Activated naive CD4-positive, alpha-beta T cell treated with anti-CD3 and anti-CD28 coated beads, Interleukin-2, amount 50 U/mL, for 72 hours (primary cell): ENCODE results near the gene DENND2A. TPM values are rescaled to one million over a fixed set of nuclear protein-coding genes. Genes with fewer than 3 reads are reported as not detected.
"Not testable (repeated sequence)": the region's sequence is repeated elsewhere in the genome, so short reads cannot be mapped to it uniquely, and the experiment has no call there.

Experiments
- ATAC-seq, 2 donors: fragments of 150-1000 bp; cut with Tn5 transposase; 2 replicates each; pipeline ENCODE4 v1.10.0; 2021; ENCODE audit warnings: mild to moderate bottlenecking in 2 of 2, moderate library complexity in 2 of 2
- DNase-seq, 2 donors: peaks; one replicate each; pipeline ENCODE4 v3.0.0; 2021 to 2022; ENCODE audit warnings: low spot score in 2 of 2
- H3K27ac Mint-ChIP-seq, 2 donors: one replicate each; pipeline ENCODE4 v1.8.0; 2022; ENCODE audit warnings: mild to moderate bottlenecking in 2 of 2, mixed read lengths in 2 of 2
- H3K36me3 Mint-ChIP-seq, 2 donors: one replicate each; pipeline ENCODE4 v1.8.0; 2022; ENCODE audit warnings: mixed read lengths in 2 of 2
- H3K9me3 Mint-ChIP-seq, 2 donors: one replicate each; pipeline ENCODE4 v1.8.0; 2022; ENCODE audit warnings: mixed read lengths in 2 of 2
- total RNA-seq, 2 donors: library from RNA; stranded (reverse); gene quantifications; one replicate each; pipeline ENCODE4 v1.2.3, GENCODE V29; 2022

The DENND2A gene
- total RNA-seq, 2 donors from 2014 or later: not detected

DNA sequence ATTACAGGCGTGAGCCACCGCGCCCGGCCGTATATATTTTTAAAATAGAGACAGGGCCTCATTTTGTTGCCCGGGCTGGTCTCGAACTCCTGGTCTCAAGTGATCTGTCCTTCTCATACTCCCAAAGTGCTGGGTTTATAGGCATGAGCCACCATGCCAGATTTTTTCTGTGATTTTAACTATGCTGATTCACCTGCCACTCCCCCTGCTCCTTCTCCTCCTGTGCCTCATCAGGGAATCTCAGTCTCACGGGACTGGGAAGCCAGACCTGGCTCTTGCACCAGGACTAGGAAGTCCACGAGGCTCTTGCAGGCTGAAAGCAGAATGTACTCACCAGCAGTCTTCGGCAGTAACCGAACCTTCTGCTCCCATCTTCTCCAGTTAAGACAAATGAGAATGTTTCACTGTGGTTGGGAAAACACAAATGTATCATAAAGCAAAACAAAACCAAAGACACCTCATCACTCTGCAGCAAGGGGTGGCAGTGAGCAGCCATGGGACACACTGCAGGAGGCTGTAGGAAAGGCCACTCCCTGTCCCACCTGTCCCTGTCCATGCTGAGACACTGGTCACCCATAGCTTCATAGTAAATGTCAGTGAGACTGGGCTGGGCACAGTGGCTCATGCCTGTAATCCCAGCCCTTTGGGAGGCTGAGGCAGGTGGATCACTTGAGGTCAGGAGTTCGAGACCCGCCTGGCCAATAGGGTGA lies 82.6 kb downstream of the DENND2A start:
- DNase-seq: no peak
- ATAC-seq: no peak
- no peaks in the 10 kb centered on the region for H3K36me3 Mint-ChIP-seq
- H3K9me3 Mint-ChIP-seq: no peaks in the 10 kb centered on the region
- H3K27ac Mint-ChIP-seq: no peak overlapping the region

DNA sequence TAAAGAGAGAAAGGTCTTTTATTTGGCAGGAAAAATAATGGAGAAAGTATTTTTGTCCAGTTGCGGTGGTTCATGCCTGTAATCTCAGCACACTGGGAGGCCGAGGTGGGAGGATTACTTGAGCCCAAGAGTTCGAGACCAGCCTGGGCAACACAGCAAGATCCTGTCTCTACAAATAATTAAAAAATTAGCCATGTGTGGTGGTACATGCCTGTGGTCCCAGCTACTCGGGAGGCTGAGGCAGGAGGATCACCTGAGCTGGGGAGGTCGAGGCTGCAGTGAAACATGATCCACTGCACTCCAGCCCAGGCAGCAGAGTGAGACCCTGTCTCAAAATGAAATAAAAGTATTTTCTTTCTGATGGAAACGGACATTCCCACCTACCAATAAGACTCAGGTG lies 83.5 kb downstream of the DENND2A start:
- no peaks in the 10 kb centered on the region for H3K36me3 Mint-ChIP-seq
- DNase-seq (no peak), ATAC-seq (no peak)
- H3K9me3 Mint-ChIP-seq: no peaks in the 10 kb centered on the region
- no peak overlapping the region for H3K27ac Mint-ChIP-seq

DNA sequence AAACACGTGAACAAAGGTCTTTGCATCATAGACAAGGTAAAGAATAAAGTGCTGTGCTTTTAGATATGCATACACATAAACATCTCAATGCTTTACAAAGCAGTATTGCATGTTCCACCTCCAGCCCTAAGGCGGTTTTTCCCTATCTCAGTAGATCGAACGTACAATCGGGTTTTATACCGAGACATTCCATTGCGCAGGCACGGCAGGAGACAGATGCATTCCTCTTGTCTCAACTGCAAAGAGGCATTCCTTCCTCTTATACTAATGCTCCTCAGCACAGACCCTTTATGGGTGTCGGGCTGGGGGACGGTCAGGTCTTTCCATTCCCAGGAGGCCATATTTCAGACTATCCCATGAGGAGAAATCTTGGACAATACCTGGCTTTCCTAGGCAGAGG lies 87.4 kb downstream of the DENND2A start:
- not testable (repeated sequence) for DNase-seq, H3K9me3 Mint-ChIP-seq, H3K36me3 Mint-ChIP-seq, ATAC-seq, H3K27ac Mint-ChIP-seq

DNA sequence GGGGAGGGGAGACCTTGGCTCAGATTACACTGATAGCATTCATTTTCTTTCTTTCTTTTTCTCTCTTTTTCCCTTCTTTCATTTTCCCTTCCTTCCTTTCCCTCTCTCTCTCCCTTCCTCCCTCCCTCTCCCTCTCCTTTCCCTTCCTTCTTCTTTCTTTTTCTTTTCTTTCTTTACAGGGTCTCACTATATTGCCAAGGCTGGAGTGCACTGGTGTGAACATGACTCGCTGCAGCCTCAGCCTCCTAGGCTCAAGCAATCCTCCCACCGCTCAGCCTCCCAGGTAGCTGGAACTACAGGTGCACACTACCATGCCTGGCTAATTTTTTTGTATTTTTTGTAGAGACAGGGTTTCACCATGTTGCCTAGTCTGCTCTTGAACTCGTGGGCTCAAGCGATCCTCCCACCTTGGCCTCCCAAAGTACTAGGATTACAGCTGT lies 88.4 kb downstream of the DENND2A start:
- no peaks in the 10 kb centered on the region for H3K9me3 Mint-ChIP-seq
- ATAC-seq (no peak), DNase-seq (no peak)
- no peaks in the 10 kb centered on the region for H3K36me3 Mint-ChIP-seq
- H3K27ac Mint-ChIP-seq: no peak overlapping the region

DNA sequence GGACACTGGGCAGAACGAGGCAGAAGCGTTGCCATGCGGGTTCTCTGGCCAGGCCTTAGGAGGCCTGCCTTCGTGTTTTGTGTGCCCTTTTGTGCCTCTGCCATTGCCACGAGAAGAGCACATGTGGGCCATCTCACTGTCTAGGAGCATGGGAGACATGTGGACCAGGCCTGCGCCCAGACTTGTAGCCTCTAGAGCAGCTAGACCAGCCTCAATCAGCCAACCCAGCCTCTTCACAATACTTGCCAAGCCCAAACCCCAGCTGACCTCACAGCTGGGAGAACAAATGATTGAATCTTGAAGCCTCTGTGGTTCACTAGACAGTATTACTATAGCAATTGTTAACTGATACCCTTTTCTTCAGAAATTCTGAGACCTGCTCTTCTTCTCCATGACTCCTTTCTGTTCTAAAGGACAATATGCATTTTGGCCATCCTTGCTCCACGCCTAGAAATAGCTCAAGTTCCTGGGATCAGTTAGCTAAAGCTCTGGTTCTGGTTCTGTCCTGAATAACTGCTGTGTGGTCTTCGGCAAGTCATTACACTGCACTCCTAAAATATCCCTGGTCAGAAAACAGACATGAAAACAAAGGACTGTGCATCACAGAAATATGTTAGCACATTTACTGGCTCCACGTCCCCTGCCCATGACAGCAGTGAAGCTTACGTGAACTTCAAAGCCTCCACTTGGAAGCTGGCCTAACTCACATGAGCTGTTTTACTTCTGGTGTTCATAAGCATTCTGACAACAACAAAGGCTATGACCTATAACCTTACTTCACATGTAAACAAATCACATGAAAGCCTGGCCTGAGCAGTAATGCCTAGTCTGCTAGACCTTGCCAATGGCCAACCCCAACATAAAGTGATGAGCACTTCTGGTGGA lies 89.0 kb downstream of the DENND2A start:
- Mint-ChIP-seq H3K9me3 (no peaks in the 10 kb centered on the region), H3K27ac (no peak overlapping the region), H3K36me3 (no peaks in the 10 kb centered on the region)
- DNase-seq (no peak), ATAC-seq (no peak)

DNA sequence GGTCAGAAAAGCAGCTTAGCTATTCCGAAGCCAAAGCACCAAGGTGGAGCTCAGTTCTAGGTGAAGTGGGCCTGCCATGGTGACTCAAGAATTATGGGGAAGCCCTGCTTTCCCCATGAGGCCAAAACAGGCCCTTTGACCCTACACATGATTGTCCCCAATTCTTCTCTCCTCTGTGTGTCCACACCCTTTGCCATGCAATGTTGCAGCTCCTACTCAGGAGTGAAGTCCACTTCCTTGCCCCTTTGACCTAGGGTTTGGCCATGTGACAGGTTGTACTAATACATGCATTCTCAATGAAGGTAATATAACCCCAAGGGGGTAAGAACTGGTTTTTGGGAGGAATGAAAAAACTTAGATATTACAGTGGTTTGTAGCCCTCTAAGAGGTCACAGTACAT lies 93.7 kb downstream of the DENND2A start:
- Mint-ChIP-seq H3K9me3 (no peaks in the 10 kb centered on the region), H3K27ac (no peak overlapping the region), H3K36me3 (no peaks in the 10 kb centered on the region)
- DNase-seq (no peak), ATAC-seq (no peak)

DNA sequence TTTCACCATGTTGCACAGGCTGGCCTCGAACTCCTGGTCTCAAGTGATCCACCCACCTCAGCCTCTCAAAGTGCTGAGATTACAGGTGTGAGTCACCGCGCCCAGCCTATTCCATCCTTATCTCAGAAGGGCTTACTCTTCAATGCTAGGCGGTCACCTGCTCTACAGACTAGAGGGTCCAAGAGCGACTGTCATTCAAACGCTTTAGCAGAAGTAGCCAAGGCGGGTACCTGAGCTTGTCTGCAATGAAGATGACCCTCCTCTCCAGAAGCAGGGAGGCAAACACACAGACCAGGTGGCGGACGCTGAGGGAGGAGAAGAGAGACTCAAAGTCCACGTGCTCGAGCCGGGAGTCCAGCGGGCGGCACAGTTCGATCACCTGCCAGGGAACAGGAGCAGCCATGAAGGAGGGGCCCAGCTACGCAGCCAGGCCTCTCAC lies 96.2 kb downstream of the DENND2A start:
- DNase-seq (no peak), ATAC-seq (no peak)
- Mint-ChIP-seq H3K9me3 (no peaks in the 10 kb centered on the region), H3K27ac (peak overlapping the region in 1 of 2 donors; percentile 10), H3K36me3 (no peaks in the 10 kb centered on the region)

DNA sequence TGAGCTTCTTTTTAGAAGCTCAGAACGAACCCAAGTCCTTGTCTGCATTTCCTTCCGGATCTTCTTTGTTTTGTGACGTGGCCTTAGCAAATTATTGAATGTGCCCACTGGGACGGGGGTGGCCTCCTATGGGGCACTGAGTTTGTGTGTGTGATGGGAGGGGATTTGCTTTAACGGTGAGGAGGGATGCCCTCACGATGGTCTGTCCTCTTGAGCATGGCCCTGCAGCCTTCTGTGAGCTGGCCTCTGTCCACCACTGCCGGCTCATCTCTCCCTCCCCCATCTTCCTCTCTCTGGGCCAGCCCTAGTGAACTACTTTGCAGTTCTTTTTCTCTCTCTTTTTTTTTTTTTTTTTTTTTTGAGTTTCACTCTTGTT lies 98.4 kb downstream of the DENND2A start:
- no peak overlapping the region for H3K27ac Mint-ChIP-seq
- no peaks in the 10 kb centered on the region for H3K36me3 Mint-ChIP-seq
- H3K9me3 Mint-ChIP-seq: no peaks in the 10 kb centered on the region
- no peak for DNase-seq
- no peak for ATAC-seq

DNA sequence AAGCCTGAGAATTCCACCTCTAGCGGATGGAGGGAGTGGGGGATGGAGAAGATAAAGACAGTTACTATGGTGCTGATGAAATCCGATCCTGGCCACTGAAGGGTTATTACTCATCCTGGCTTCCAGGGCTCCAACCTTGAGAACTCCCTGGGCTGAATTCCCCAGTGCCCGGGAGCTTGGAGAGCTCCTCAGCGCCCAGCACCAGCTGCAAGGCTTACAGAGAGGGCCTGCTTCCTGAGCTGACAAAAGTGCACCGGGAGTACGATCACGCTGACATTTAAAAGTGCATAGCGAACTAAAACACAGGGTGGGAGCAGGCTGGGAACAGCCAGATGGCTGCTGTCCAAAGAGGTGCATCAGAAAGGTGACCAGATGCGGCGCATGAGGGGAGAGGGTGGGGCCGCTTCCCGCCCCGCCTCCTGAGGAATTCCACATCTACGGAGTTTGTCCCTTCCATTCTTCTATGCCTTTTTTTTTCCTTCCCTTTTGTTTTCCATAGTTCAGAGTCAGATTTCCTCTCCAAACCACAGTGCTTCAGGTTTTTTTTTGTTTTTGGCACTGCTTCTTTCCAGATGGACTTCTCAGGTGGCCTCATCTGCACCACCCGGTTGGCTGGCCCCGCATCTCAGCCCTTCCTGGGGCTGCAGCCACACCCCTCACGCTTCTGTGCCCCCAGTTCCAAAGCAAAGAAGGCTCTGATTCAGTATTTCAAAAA lies 98.9 kb downstream of the DENND2A start:
- ATAC-seq: no peak
- Mint-ChIP-seq H3K27ac (no peak overlapping the region), H3K36me3 (no peaks in the 10 kb centered on the region), H3K9me3 (no peaks in the 10 kb centered on the region)
- no peak for DNase-seq

DNA sequence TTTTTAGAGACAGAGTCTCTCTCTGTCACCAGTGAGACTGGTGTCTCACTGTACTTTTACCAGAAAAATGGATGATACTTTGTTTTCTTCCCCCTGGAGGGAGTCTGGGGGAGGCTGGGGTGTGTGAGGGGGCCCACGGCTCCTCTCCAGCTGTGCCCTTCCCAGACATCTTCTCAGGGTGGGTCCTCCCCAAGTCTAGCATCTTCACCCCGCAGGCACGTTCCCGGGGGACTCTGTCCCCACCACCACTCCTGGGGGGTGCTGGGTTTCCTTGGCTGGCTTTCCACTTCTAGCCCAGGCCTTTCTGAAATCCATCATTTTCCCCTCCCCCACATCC lies 99.5 kb downstream of the DENND2A start:
- no peaks in the 10 kb centered on the region for H3K36me3 Mint-ChIP-seq
- no peaks in the 10 kb centered on the region for H3K9me3 Mint-ChIP-seq
- H3K27ac Mint-ChIP-seq: no peak overlapping the region
- no peak for ATAC-seq
- no peak for DNase-seq

DNA sequence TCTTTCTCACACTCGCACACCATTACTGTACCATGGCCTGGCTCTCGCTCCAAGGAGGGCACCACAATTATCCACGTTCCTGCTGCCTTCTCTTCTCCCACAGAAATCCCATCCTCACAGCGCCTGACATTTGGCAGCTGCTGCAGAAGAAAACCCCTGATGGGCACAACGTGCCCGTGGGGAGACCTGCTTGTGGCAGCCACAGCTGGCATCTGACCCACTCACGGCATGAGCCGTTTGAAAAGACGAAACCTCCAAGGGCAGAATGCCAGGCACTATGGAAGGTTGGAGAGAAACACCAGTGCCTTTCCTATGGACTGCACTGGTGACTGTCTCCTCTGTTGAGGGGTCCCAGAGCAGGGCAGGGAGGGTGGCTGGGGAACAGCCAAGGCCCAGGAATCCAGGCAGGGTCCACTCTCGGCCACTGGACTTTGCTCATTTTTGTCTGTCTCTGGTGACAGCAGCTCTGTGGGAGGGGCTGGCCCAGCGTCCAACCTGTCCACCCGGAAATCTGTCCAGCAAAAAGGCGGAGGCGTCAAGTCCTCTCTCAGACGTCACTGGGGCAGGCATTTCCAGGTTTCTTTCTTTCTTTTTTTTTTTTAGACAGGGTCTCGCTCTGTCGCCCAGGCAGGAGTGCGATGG lies 100.4 kb downstream of the DENND2A start:
- DNase-seq (no peak), ATAC-seq (no peak)
- Mint-ChIP-seq H3K9me3 (no peaks in the 10 kb centered on the region), H3K27ac (no peak overlapping the region), H3K36me3 (no peaks in the 10 kb centered on the region)

DNA sequence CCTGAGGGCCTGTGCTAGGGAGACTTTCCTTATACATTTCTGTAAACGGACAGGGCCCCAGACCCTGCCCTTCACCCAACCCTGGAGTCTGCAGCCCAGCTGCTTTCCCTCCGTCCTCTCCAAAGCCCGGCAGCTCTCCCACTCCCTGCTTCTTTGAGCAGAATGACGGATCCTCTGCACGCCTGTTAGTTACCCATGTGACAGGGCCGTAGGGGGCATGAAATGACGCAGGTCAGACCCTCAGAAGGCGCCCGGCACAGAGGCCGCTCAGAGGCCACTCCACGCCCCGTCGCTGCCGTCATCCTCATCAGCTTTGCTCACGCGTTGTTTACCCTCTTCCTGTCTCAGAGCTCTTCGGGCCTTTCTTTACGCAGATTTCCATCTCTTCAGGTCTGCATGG lies 101.2 kb downstream of the DENND2A start:
- no peaks in the 10 kb centered on the region for H3K36me3 Mint-ChIP-seq
- no peaks in the 10 kb centered on the region for H3K9me3 Mint-ChIP-seq
- ATAC-seq (no peak), DNase-seq (no peak)
- H3K27ac Mint-ChIP-seq: no peak overlapping the region

DNA sequence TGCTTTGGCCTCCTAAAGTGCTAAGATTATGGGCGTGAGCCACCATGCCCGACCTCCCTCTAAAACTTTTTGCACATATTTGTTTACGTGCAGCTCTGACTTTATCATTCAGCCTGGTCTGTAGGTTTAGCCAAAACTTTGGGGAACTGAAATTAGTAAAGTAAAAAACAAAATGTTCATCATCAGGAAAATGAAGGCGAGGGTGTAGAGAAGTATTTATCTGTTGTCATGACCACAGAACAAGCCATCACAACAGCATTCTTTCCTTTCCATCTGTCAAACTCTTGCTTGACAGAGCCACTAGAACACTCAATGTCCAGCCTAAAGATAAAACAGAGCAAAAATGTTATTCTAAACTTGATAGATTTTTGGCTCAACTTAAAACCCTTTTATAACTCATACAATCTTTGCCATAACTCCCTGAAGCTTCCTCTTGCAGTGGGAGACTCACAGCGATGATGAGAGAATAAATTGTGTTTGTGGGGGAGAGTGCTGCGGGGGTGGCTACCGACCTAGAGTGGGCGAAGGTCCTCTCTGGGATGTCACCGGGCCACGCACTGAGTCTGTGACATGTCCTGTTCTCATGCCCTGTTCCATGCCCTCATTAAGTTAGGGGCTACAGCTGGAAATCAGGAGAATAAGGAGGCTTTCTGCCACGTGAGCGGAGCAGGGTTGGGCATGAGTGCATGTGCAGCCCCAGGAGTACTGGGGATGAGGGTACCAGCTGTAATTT lies 102.7 kb downstream of the DENND2A start:
- ATAC-seq: no peak
- DNase-seq: no peak
- peak overlapping the region in 1 of 2 donors; percentile 33 for H3K27ac Mint-ChIP-seq
- H3K36me3 Mint-ChIP-seq: no peaks in the 10 kb centered on the region
- H3K9me3 Mint-ChIP-seq: no peaks in the 10 kb centered on the region

DNA sequence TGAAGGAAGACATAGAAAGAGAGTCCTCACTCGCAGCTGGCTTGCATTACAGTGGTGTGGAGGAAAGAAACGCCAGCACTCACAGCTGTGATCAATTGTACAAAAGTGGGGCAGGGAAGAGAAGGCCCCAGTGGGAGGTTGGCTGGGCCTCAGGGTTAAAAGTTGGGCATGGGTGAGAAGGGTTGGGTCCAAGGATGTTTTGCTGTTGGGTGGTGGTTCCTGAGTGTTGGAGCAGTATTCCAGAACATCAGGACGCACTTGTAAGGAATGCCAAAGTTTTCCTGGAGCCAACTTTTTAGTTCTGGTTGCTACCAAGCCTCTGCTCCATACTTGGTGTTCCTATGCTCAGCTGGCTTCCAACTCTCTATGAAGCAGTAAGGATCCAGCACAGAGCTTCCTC lies 105.9 kb downstream of the DENND2A start:
- Mint-ChIP-seq H3K9me3 (no peaks in the 10 kb centered on the region), H3K36me3 (no peaks in the 10 kb centered on the region), H3K27ac (no peak overlapping the region)
- ATAC-seq: no peak
- DNase-seq: no peak

DNA sequence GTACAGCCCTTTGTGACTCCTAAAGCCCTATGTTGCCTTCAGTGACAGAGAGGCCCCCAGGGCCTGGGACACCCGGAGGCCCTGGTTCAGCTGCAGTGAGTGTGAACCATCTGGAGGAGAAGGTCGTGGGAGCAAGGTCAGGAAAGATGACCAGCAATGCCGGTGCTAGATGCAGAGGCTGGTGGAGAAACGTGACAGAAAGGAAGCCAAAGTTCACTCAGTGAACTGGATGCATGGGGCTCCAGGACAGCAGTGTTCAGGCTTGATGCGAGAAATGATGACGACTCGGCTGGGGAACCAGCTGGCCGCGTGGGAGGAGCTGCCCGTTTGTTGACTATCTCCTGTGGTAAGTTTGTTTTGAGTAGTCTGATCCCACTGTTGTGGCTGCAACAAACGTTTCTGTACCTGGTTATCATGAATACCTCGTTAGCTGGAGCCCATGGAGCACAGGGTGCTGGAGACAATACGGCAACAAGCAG lies 107.2 kb downstream of the DENND2A start:
- DNase-seq (no peak), ATAC-seq (no peak)
- Mint-ChIP-seq H3K9me3 (no peaks in the 10 kb centered on the region), H3K36me3 (no peaks in the 10 kb centered on the region), H3K27ac (no peak overlapping the region)

DNA sequence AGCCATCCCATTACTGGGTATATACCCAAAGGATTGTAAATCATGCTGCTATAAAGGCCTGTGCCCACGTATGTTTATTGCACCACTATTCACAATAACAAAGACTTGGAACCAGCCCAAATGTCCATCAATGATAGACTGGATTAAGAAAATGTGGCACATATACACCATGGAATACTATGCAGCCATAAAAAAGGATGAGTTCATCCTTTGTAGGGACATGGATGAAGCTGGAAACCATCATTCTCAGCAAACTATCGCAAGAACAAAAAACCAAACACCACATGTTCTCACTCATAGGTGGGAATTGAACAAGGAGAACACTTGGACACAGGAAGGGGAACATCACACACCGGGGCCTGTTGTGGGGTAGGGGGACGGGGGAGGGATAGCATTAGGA lies 111.2 kb downstream of the DENND2A start:
- not testable (repeated sequence) for H3K36me3 Mint-ChIP-seq, H3K9me3 Mint-ChIP-seq, H3K27ac Mint-ChIP-seq, ATAC-seq, DNase-seq
